Measurements from ENCODE around the gene AFG3L2.

AFG3L2 gene

GRCh38 chr18:12299862-12300261, 77.2 kb downstream of the AFG3L2 start:
- no peak for DNase-seq

- DNase-seq, result no peak
Measured at GRCh38 chr18:12296457-12296856, 80.6 kb downstream of the AFG3L2 start.

GRCh38 chr18:12296087-12296403, 81.0 kb downstream of the AFG3L2 start:
- no peak for DNase-seq

GRCh38 chr18:12295389-12296086, 81.5 kb downstream of the AFG3L2 start:
- no peak for DNase-seq

GRCh38 chr18:12293831-12294230, 83.2 kb downstream of the AFG3L2 start:
- no peak for DNase-seq

GRCh38 chr18:12291690-12292089, 85.3 kb downstream of the AFG3L2 start:
- no peak for DNase-seq

- no peak for DNase-seq
Measured at GRCh38 chr18:12291161-12291560, 85.9 kb downstream of the AFG3L2 start.

GRCh38 chr18:12290086-12290485, 86.9 kb downstream of the AFG3L2 start:
- DNase-seq, result no peak

- DNase-seq, result no peak
Measured at GRCh38 chr18:12288403-12288755, 88.6 kb downstream of the AFG3L2 start.

- DNase-seq, result no peak
Measured at GRCh38 chr18:12287684-12288402, 89.2 kb downstream of the AFG3L2 start.

- DNase-seq, result no peak
Measured at GRCh38 chr18:12287131-12287681, 89.8 kb downstream of the AFG3L2 start.

GRCh38 chr18:12283666-12284065, 93.4 kb downstream of the AFG3L2 start:
- DNase-seq, result no peak

GRCh38 chr18:12283256-12283655, 93.8 kb downstream of the AFG3L2 start:
- DNase-seq, result no peak

GRCh38 chr18:12282442-12283039, 94.5 kb downstream of the AFG3L2 start:
- no peak for DNase-seq

- DNase-seq, result no peak
Measured at GRCh38 chr18:12281861-12282260, 95.2 kb downstream of the AFG3L2 start.

- no peak for DNase-seq
Measured at GRCh38 chr18:12279781-12280531, 97.1 kb downstream of the AFG3L2 start.

All from NCI-H1436 treated with DMSO at 0.1 percent for 48 hours (cell line).